Left ventricle myocardium superior (tissue), 1 donor: ENCODE results near the gene AADACL3. TPM values are rescaled to one million over a fixed set of nuclear protein-coding genes. Genes with fewer than 3 reads are reported as not detected.
A peak's percentile ranks its signal among the peaks of the same experiment; 100 is the strongest.
"Not testable (repeated sequence)": the region's sequence is repeated elsewhere in the genome, so short reads cannot be mapped to it uniquely, and the experiment has no call there.

ENCODE experiments used
- ATAC-seq: fragments of 200-7000 bp; cut with Tn5 transposase; one replicate; pipeline ENCODE4 v1.9.1; 2020; ENCODE audit warnings: mild to moderate bottlenecking, moderate library complexity
- DNase-seq: peaks from one replicate; pipeline ENCODE4 v3.0.0-alpha.2; 2020
- intact Hi-C: fragments of 100-400 bp; cut with micrococcal nuclease; formaldehyde crosslinking; loops from one replicate; pipeline ENCODE4 v1.11.0; 2022
- long read RNA-seq: library from polyadenylated mRNA; unstranded; transcript quantifications from one replicate; pipeline ENCODE4 v2.0.0, GENCODE V29; 2021
- total RNA-seq: library from RNA; stranded (reverse); fragmentation: NEBNext Ultra II Directional; extraction: Animal tissue kit (Norgen Biotek cat#: 25700); gene quantifications from one replicate; pipeline ENCODE4 v1.2.1, GENCODE V29; 2021
- donor health status: DM: no; HTN: yes; CAD: no; lungs with severe emphysema.

The AADACL3 gene
- not detected for total RNA-seq
- long read RNA-seq = 0 reads

- intact Hi-C loops = no loop called here
- ATAC-seq (no peak), DNase-seq (no peak)
These were observed at the start of gene AADACL3 for GRCh38 chr1:12715896-12716437. AADACL3 (plus strand) TSS chr1:12716110; CDS start chr1:12716177, 67 bp downstream.

GRCh38 chr1:12666141-12666735, 49.7 kb upstream of the AADACL3 start:
- no peak for ATAC-seq
- intact Hi-C loops = no loop called here
- no peak for DNase-seq

- ATAC-seq (no peak), DNase-seq (no peak)
- intact Hi-C loops = no loop called here
These were observed 46.3 kb upstream of the AADACL3 start for GRCh38 chr1:12669529-12670068.

GRCh38 chr1:12674358-12674757, 41.6 kb upstream of the AADACL3 start:
- intact Hi-C loops = no loop called here

GRCh38 chr1:12676122-12676521, 39.8 kb upstream of the AADACL3 start:
- intact Hi-C loops, DNase-seq, ATAC-seq: not testable (repeated sequence)

More at GRCh38 chr1:12674358-12674757, 41.6 kb upstream of the AADACL3 start:
- ATAC-seq = no peak
- DNase-seq = no peak

- intact Hi-C loops = no loop called here
- ATAC-seq (peak; percentile 94), DNase-seq (peak; percentile 45)
These were observed 38.3 kb upstream of the AADACL3 start for GRCh38 chr1:12677565-12677964.

- intact Hi-C loops = no loop called here
- ATAC-seq (no peak), DNase-seq (no peak)
These were observed 37.6 kb upstream of the AADACL3 start for GRCh38 chr1:12678350-12678749.

- intact Hi-C loops = no loop called here
- DNase-seq (no peak), ATAC-seq (no peak)
These were observed 37.1 kb upstream of the AADACL3 start for GRCh38 chr1:12678820-12679219.

- ATAC-seq (no peak), DNase-seq (no peak)
- intact Hi-C loops = no loop called here
These were observed 25.8 kb upstream of the AADACL3 start for GRCh38 chr1:12690156-12690555.

- intact Hi-C loops = no loop called here
- DNase-seq = no peak
- no peak for ATAC-seq
These were observed 22.7 kb upstream of the AADACL3 start for GRCh38 chr1:12692967-12693782.

GRCh38 chr1:12696658-12697057, 19.3 kb upstream of the AADACL3 start:
- no peak for DNase-seq
- no peak for ATAC-seq
- intact Hi-C loops = no loop called here

GRCh38 chr1:12697397-12697796, 18.5 kb upstream of the AADACL3 start:
- no peak for DNase-seq
- intact Hi-C loops = no loop called here
- ATAC-seq = no peak

GRCh38 chr1:12703821-12704451, 12.0 kb upstream of the AADACL3 start:
- DNase-seq = no peak
- intact Hi-C loops = no loop called here
- no peak for ATAC-seq

- intact Hi-C loops = no loop called here
- ATAC-seq = no peak
- no peak for DNase-seq
These were observed 9.8 kb upstream of the AADACL3 start for GRCh38 chr1:12706061-12706460.

- ATAC-seq = no peak
- no peak for DNase-seq
- intact Hi-C loops = no loop called here
These were observed 7.4 kb upstream of the AADACL3 start for GRCh38 chr1:12708396-12709090.

GRCh38 chr1:12709091-12709491, 6.8 kb upstream of the AADACL3 start:
- intact Hi-C loops = no loop called here
- ATAC-seq (no peak), DNase-seq (no peak)

GRCh38 chr1:12709696-12710095, 6.2 kb upstream of the AADACL3 start:
- intact Hi-C loops = no loop called here
- DNase-seq (no peak), ATAC-seq (no peak)

- intact Hi-C loops = no loop called here
- no peak for ATAC-seq
- DNase-seq = no peak
These were observed 4.4 kb upstream of the AADACL3 start for GRCh38 chr1:12711536-12711935.

GRCh38 chr1:12712076-12712475, 3.8 kb upstream of the AADACL3 start:
- no peak for DNase-seq
- no peak for ATAC-seq
- intact Hi-C loops = no loop called here
